TTC549 (cell line): ENCODE results near the gene RBM26.
A peak's percentile ranks its signal among the peaks of the same experiment; 100 is the strongest.

Source experiments
- FAIRE-seq: peaks from 2 replicates; lab custom pipeline; 2012; peaks lifted over from hg19 to GRCh38; lab: Jason Lieb, UNC

RBM26 gene

GRCh38 chr13:79419365-79419764 is 13.3 kb upstream of the RBM26 start:
- no peak for FAIRE-seq

GRCh38 chr13:79417741-79418140 is 11.7 kb upstream of the RBM26 start:
- no peak for FAIRE-seq

GRCh38 chr13:79413521-79413920 is 7.5 kb upstream of the RBM26 start:
- no peak for FAIRE-seq

- no peak for FAIRE-seq
Measured at GRCh38 chr13:79409828-79410227, 3.8 kb upstream of the RBM26 start.

- FAIRE-seq, result no peak
Measured at GRCh38 chr13:79407349-79407979, 1.4 kb upstream of the RBM26 start.

GRCh38 chr13:79406597-79406908 is 498 bp upstream of the RBM26 start:
- FAIRE-seq, result no peak

GRCh38 chr13:79405501-79405830 is 589 bp downstream of the RBM26 start:
- no peak for FAIRE-seq

- FAIRE-seq, result no peak
Measured at GRCh38 chr13:79404985-79405384, 1.1 kb downstream of the RBM26 start.

GRCh38 chr13:79404361-79404760 is 1.7 kb downstream of the RBM26 start:
- no peak for FAIRE-seq

GRCh38 chr13:79403113-79403512 is 2.9 kb downstream of the RBM26 start:
- FAIRE-seq, result no peak

GRCh38 chr13:79402679-79403078 is 3.4 kb downstream of the RBM26 start:
- no peak for FAIRE-seq

- FAIRE-seq, result peak; percentile 58
Measured at GRCh38 chr13:79402074-79402635, 3.9 kb downstream of the RBM26 start.

GRCh38 chr13:79401259-79402070 is 4.6 kb downstream of the RBM26 start:
- FAIRE-seq, result no peak

- no peak for FAIRE-seq
Measured at GRCh38 chr13:79398915-79399314, 7.1 kb downstream of the RBM26 start.

GRCh38 chr13:79398127-79398526 is 7.9 kb downstream of the RBM26 start:
- FAIRE-seq, result no peak

- no peak for FAIRE-seq
Measured at GRCh38 chr13:79395881-79396280, 10.2 kb downstream of the RBM26 start.

GRCh38 chr13:79393564-79394249 is 12.3 kb downstream of the RBM26 start:
- FAIRE-seq, result no peak

- no peak for FAIRE-seq
Measured at GRCh38 chr13:79392882-79393563, 13.0 kb downstream of the RBM26 start.

- no peak for FAIRE-seq
Measured at GRCh38 chr13:79389026-79389425, 17.0 kb downstream of the RBM26 start.

GRCh38 chr13:79387853-79388252 is 18.2 kb downstream of the RBM26 start:
- FAIRE-seq, result no peak

GRCh38 chr13:79386125-79386826 is 19.8 kb downstream of the RBM26 start:
- no peak for FAIRE-seq

- FAIRE-seq, result no peak
Measured at GRCh38 chr13:79385694-79386093, 20.4 kb downstream of the RBM26 start.
